NT2/D1 (cell line): ENCODE results near the gene CHD1L.

Experiments used
- DNase-seq: peaks from one replicate; pipeline ENCODE4 v3.0.0-alpha.2; 2011; ENCODE audit warnings: low read depth, low spot score
- H3K27me3 ChIP-seq: 2 replicates; pipeline ENCODE4 v1.6.0; 2011; ENCODE audit warnings: mild to moderate bottlenecking; ENCODE audit not compliant: insufficient read length, insufficient read depth
- H3K36me3 ChIP-seq: 2 replicates; pipeline ENCODE4 v1.6.1; 2011; ENCODE audit warnings: mild to moderate bottlenecking, low read length, mixed read lengths; ENCODE audit not compliant: insufficient read depth, insufficient read length
- H3K4me1 ChIP-seq: 2 replicates; pipeline ENCODE4 v1.5.1; 2011; ENCODE audit not compliant: insufficient read depth, insufficient read length
- H3K4me3 ChIP-seq: 2 replicates; pipeline ENCODE4 v1.5.1; 2011; ENCODE audit warnings: low read depth; ENCODE audit not compliant: insufficient read length
- H3K9ac ChIP-seq: 2 replicates; pipeline ENCODE4 v1.6.0; 2011; ENCODE audit warnings: low read depth; ENCODE audit not compliant: insufficient read length
- H3K9me3 ChIP-seq: 2 replicates; pipeline ENCODE4 v1.5.1; 2011; ENCODE audit warnings: mild to moderate bottlenecking, low read length; ENCODE audit not compliant: insufficient read depth
- SUZ12 ChIP-seq: IDR thresholded peaks from 2 replicates; pipeline ENCODE4 v1.6.1; 2011; ENCODE audit not compliant: insufficient read length, insufficient read depth; ENCODE audit errors: extremely low read depth
- YY1 ChIP-seq: IDR thresholded peaks from 2 replicates; pipeline ENCODE4 v1.6.1; 2011; ENCODE audit not compliant: insufficient read length, insufficient read depth
- ZNF274 ChIP-seq: IDR thresholded peaks from 2 replicates; pipeline ENCODE4 v1.6.1; 2011; ENCODE audit warnings: mild to moderate bottlenecking, low read depth, low read length

The CHD1L gene

GRCh38 chr1:147247656-147248238 lies 5.3 kb downstream of the CHD1L start:
- Histone ChIP-seq H3K36me3 (peaks cover 19% of the 10 kb centered on the region), H3K9me3 (peaks cover 16% of the 10 kb centered on the region), H3K27me3 (no peaks in the 10 kb centered on the region), H3K4me3 (no peak overlapping the region), H3K4me1 (no peaks in the 10 kb centered on the region), H3K9ac (no peak overlapping the region)
- TF ChIP-seq ZNF274 (no peak), YY1 (no peak), SUZ12 (no peak)
- no peak for DNase-seq

- Histone ChIP-seq H3K36me3 (peaks cover 36% of the 10 kb centered on the region), H3K4me1 (no peaks in the 10 kb centered on the region), H3K9ac (no peak overlapping the region), H3K27me3 (no peaks in the 10 kb centered on the region), H3K4me3 (no peak overlapping the region), H3K9me3 (no peaks in the 10 kb centered on the region)
- DNase-seq = no peak
- TF ChIP-seq ZNF274 = no peak
- no peak for TF ChIP-seq SUZ12
- no peak for TF ChIP-seq YY1
Measured at GRCh38 chr1:147252540-147252939, 10.1 kb downstream of the CHD1L start.

GRCh38 chr1:147260956-147261355 lies 18.5 kb downstream of the CHD1L start:
- Histone ChIP-seq H3K9me3 (no peaks in the 10 kb centered on the region), H3K4me1 (no peaks in the 10 kb centered on the region), H3K27me3 (no peaks in the 10 kb centered on the region), H3K4me3 (no peak overlapping the region), H3K36me3 (peaks cover 80% of the 10 kb centered on the region), H3K9ac (no peak overlapping the region)
- no peak for DNase-seq
- TF ChIP-seq SUZ12 = no peak
- no peak for TF ChIP-seq YY1

- peaks cover 88% of the 10 kb centered on the region for H3K36me3 ChIP-seq
- no peak for DNase-seq
Measured at GRCh38 chr1:147264158-147264768, 21.8 kb downstream of the CHD1L start.

GRCh38 chr1:147266381-147266780 lies 23.9 kb downstream of the CHD1L start:
- Histone ChIP-seq H3K9ac (no peak overlapping the region), H3K27me3 (no peaks in the 10 kb centered on the region), H3K36me3 (peaks cover 89% of the 10 kb centered on the region), H3K9me3 (no peaks in the 10 kb centered on the region), H3K4me1 (no peaks in the 10 kb centered on the region), H3K4me3 (no peak overlapping the region)
- DNase-seq = no peak
- TF ChIP-seq YY1 (no peak), SUZ12 (no peak), ZNF274 (no peak)

More at GRCh38 chr1:147264158-147264768, 21.8 kb downstream of the CHD1L start:
- TF ChIP-seq SUZ12 (no peak), YY1 (no peak), ZNF274 (no peak)
- H3K27me3 ChIP-seq = no peaks in the 10 kb centered on the region
- H3K4me1 ChIP-seq = no peaks in the 10 kb centered on the region
- H3K4me3 ChIP-seq = no peak overlapping the region
- no peaks in the 10 kb centered on the region for H3K9me3 ChIP-seq
- no peak overlapping the region for H3K9ac ChIP-seq

- no peak for TF ChIP-seq SUZ12
- TF ChIP-seq ZNF274 = no peak
- TF ChIP-seq YY1 = no peak
- Histone ChIP-seq H3K9me3 (no peaks in the 10 kb centered on the region), H3K27me3 (no peaks in the 10 kb centered on the region), H3K4me3 (no peak overlapping the region), H3K36me3 (peaks cover 92% of the 10 kb centered on the region), H3K9ac (no peak overlapping the region), H3K4me1 (no peaks in the 10 kb centered on the region)
- DNase-seq = no peak
Measured at GRCh38 chr1:147267711-147268110, 25.2 kb downstream of the CHD1L start.

GRCh38 chr1:147270721-147271120 lies 28.2 kb downstream of the CHD1L start:
- no peaks in the 10 kb centered on the region for H3K27me3 ChIP-seq
- H3K9ac ChIP-seq = no peak overlapping the region
- H3K36me3 ChIP-seq = peaks cover 96% of the 10 kb centered on the region
- no peaks in the 10 kb centered on the region for H3K9me3 ChIP-seq
- TF ChIP-seq YY1 = no peak
- no peaks in the 10 kb centered on the region for H3K4me1 ChIP-seq
- no peak overlapping the region for H3K4me3 ChIP-seq
- DNase-seq = no peak
